Neural cell (in vitro differentiated cells): Measurements from ENCODE around the gene AKT1S1. TPM values are rescaled to one million over a fixed set of nuclear protein-coding genes. Genes with fewer than 3 reads are reported as not detected.

ENCODE experiments used
- H2AFZ ChIP-seq: fragments of 200-600, 300-800 bp; sonication (generic), shearing (Covaris generic); 2 replicates; pipeline ENCODE4 v1.6.0; 2014; ENCODE audit warnings: low read depth, mild to moderate bottlenecking, antibody characterized with exemption, low read length, moderate library complexity
- H3F3A ChIP-seq: fragments of 200-600 bp; shearing (Covaris generic); 2 replicates; pipeline ENCODE4 v1.6.1; 2016; ENCODE audit warnings: mild to moderate bottlenecking, moderate library complexity, mixed read lengths, antibody characterized with exemption, low read length; ENCODE audit not compliant: insufficient read depth, poor library complexity, severe bottlenecking
- H3K27ac ChIP-seq: fragments of 200-600, 300-800 bp; sonication (generic), shearing (Covaris generic); 2 replicates; pipeline ENCODE4 v1.5.1; 2014; ENCODE audit warnings: mild to moderate bottlenecking, low read length, moderate library complexity
- H3K27me3 ChIP-seq: fragments of 300-800, 200-600 bp; sonication (generic), shearing (Covaris generic); 2 replicates; pipeline ENCODE4 v1.6.0; 2014; ENCODE audit warnings: mild to moderate bottlenecking, low read depth, low read length, moderate library complexity; ENCODE audit not compliant: insufficient read depth
- H3K36me3 ChIP-seq: fragments of 300-800, 200-600 bp; sonication (generic), shearing (Covaris generic); 2 replicates; pipeline ENCODE4 v1.5.1; 2014; ENCODE audit warnings: mild to moderate bottlenecking, antibody characterized with exemption, low read length, moderate library complexity; ENCODE audit not compliant: insufficient read depth
- H3K4me2 ChIP-seq: fragments of 300-800, 200-600 bp; sonication (generic), shearing (Covaris generic); 2 replicates; pipeline ENCODE4 v1.6.0; 2014; ENCODE audit warnings: mild to moderate bottlenecking, low read length
- H3K4me3 ChIP-seq: fragments of 300-800, 200-600 bp; sonication (generic), shearing (Covaris generic); 2 replicates; pipeline ENCODE4 v1.5.1; 2014; ENCODE audit warnings: mild to moderate bottlenecking, low read length, moderate library complexity
- H3K79me2 ChIP-seq: fragments of 200-600 bp; shearing (Covaris generic); replicated peaks from 2 replicates; pipeline ENCODE4 v1.6.0; 2014; ENCODE audit warnings: mild to moderate bottlenecking, low read length, moderate library complexity; ENCODE audit not compliant: insufficient read depth
- H3K9ac ChIP-seq: fragments of 300-800, 200-600 bp; sonication (generic), shearing (Covaris generic); 2 replicates; pipeline ENCODE4 v1.6.1; 2016; ENCODE audit warnings: mild to moderate bottlenecking, low read length, mixed read lengths
- H3K9me2 ChIP-seq: fragments of 200-600 bp; shearing (Covaris generic); 2 replicates; pipeline ENCODE4 v1.6.1; 2016; ENCODE audit warnings: mild to moderate bottlenecking, low read length, mixed read lengths; ENCODE audit not compliant: insufficient read depth
- H3K9me3 ChIP-seq: fragments of 200-600, 300-800 bp; sonication (generic), shearing (Covaris generic); 2 replicates; pipeline ENCODE4 v1.6.1; 2016; ENCODE audit warnings: mild to moderate bottlenecking, mixed run types, low read length, moderate library complexity, mixed read lengths
- H4K20me1 ChIP-seq: fragments of 200-600 bp; shearing (Covaris generic); 2 replicates; pipeline ENCODE4 v1.6.1; 2016; ENCODE audit warnings: mild to moderate bottlenecking, mixed run types; ENCODE audit not compliant: insufficient read depth
- EP300 ChIP-seq: fragments of 450-650 bp; conservative IDR thresholded peaks from 2 replicates; pipeline ENCODE4 v1.6.1; 2014; ENCODE audit warnings: antibody characterized with exemption, mild to moderate bottlenecking, moderate library complexity; ENCODE audit not compliant: poor library complexity, severe bottlenecking
- EZH2 ChIP-seq: fragments of 200-600, 300-800 bp; shearing (Covaris generic), sonication (generic); IDR thresholded peaks from 2 replicates; pipeline ENCODE4 v1.6.1; 2014; ENCODE audit warnings: antibody characterized with exemption, low read length, borderline replicate concordance, mild to moderate bottlenecking; ENCODE audit not compliant: insufficient read depth, poor library complexity, severe bottlenecking
- MXI1 ChIP-seq: fragments of 450-650 bp; conservative IDR thresholded peaks from 2 replicates; pipeline ENCODE4 v1.6.1; 2014; ENCODE audit warnings: antibody characterized with exemption, mild to moderate bottlenecking; ENCODE audit not compliant: poor library complexity, severe bottlenecking
- POLR2AphosphoS5 ChIP-seq: IDR thresholded peaks from 2 replicates; pipeline ENCODE4 v1.6.1; 2012
- RAD21 ChIP-seq: fragments of 450-650 bp; conservative IDR thresholded peaks from 2 replicates; pipeline ENCODE4 v1.6.1; 2014; ENCODE audit warnings: antibody characterized with exemption, mild to moderate bottlenecking, moderate library complexity
- REST ChIP-seq: IDR thresholded peaks from 2 replicates; pipeline ENCODE4 v1.6.1; 2012; ENCODE audit warnings: borderline replicate concordance
- SMC3 ChIP-seq: fragments of 450-650 bp; conservative IDR thresholded peaks from 2 replicates; pipeline ENCODE4 v1.6.1; 2014; ENCODE audit warnings: antibody characterized with exemption, mild to moderate bottlenecking, moderate library complexity; ENCODE audit not compliant: poor library complexity
- TAF1 ChIP-seq: IDR thresholded peaks from 2 replicates; pipeline ENCODE4 v1.6.1; 2012; ENCODE audit warnings: low read depth
- polyA plus RNA-seq: library from polyadenylated mRNA; depleted of rRNA; stranded (reverse); fragments of >200 nt; gene quantifications from 2 replicates; pipeline ENCODE4 v1.2.3, GENCODE V29; 2014
- TF ChIP-seq, protein P1 (sequence below): fragments of 450-650 bp; IDR thresholded peaks from 2 replicates; pipeline ENCODE4 v1.5.1; 2014; ENCODE audit warnings: antibody characterized with exemption, mild to moderate bottlenecking, moderate library complexity; ENCODE audit not compliant: poor library complexity, severe bottlenecking

Gene AKT1S1
- polyA plus RNA-seq, 1 donor from 2014 or later: 4.8 TPM

- Histone ChIP-seq H3K27me3 (no peaks in the 10 kb centered on the region), H3K27ac (no peak overlapping the region), H4K20me1 (no peaks in the 10 kb centered on the region), H3K36me3 (no peaks in the 10 kb centered on the region), H3K9me2 (no peaks in the 10 kb centered on the region), H3K9ac (no peak overlapping the region), H3K4me3 (no peak overlapping the region), H2AFZ (no peak overlapping the region), H3K9me3 (no peaks in the 10 kb centered on the region), H3K79me2 (peaks cover 79% of the 10 kb centered on the region), H3K4me2 (no peak overlapping the region), H3F3A (no peaks in the 10 kb centered on the region)
- no peak for TF ChIP-seq EZH2
- no peak for TF ChIP-seq TAF1
- no peak for TF ChIP-seq RAD21
- no peak for TF ChIP-seq SMC3
- no peak for TF ChIP-seq POLR2AphosphoS5
- no peak for TF ChIP-seq MXI1
- TF ChIP-seq, protein P1, sequence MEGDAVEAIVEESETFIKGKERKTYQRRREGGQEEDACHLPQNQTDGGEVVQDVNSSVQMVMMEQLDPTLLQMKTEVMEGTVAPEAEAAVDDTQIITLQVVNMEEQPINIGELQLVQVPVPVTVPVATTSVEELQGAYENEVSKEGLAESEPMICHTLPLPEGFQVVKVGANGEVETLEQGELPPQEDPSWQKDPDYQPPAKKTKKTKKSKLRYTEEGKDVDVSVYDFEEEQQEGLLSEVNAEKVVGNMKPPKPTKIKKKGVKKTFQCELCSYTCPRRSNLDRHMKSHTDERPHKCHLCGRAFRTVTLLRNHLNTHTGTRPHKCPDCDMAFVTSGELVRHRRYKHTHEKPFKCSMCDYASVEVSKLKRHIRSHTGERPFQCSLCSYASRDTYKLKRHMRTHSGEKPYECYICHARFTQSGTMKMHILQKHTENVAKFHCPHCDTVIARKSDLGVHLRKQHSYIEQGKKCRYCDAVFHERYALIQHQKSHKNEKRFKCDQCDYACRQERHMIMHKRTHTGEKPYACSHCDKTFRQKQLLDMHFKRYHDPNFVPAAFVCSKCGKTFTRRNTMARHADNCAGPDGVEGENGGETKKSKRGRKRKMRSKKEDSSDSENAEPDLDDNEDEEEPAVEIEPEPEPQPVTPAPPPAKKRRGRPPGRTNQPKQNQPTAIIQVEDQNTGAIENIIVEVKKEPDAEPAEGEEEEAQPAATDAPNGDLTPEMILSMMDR: no peak
- no peak for TF ChIP-seq EP300
- TF ChIP-seq REST: no peak
These were observed 47.1 kb upstream of the AKT1S1 start for GRCh38 chr19:49924004-49924880.

- no peaks in the 10 kb centered on the region for H3K27me3 ChIP-seq
- H3K9me2 ChIP-seq: no peaks in the 10 kb centered on the region
- H4K20me1 ChIP-seq: no peaks in the 10 kb centered on the region
- peaks cover 74% of the 10 kb centered on the region for H3K79me2 ChIP-seq
- no peak overlapping the region for H3K4me2 ChIP-seq
- no peak overlapping the region for H3K9ac ChIP-seq
- no peaks in the 10 kb centered on the region for H3K36me3 ChIP-seq
- no peak overlapping the region for H2AFZ ChIP-seq
- H3K4me3 ChIP-seq: no peak overlapping the region
- H3K9me3 ChIP-seq: no peaks in the 10 kb centered on the region
- no peaks in the 10 kb centered on the region for H3F3A ChIP-seq
- TF ChIP-seq SMC3 (no peak), EP300 (no peak), POLR2AphosphoS5 (no peak), EZH2 (no peak), TAF1 (no peak), REST (no peak), RAD21 (no peak), MXI1 (no peak)
- TF ChIP-seq, protein P1: no peak
- no peak overlapping the region for H3K27ac ChIP-seq
These were observed 46.2 kb upstream of the AKT1S1 start for GRCh38 chr19:49923055-49924003.
